Bone marrow (tissue), 2 donors: ENCODE results near the gene KRT10.
"Not testable (repeated sequence)": the region's sequence is repeated elsewhere in the genome, so short reads cannot be mapped to it uniquely, and the experiment has no call there.

ENCODE experiments used
- DNase-seq, 2 donors: peaks; one replicate each; lab custom pipeline; 2025; lab: John Stamatoyannopoulos, UW

The KRT10 gene

GRCh38 chr17:40832840-40833239 is 10.4 kb upstream of the KRT10 start:
- no peak for DNase-seq

- no peak for DNase-seq
These were observed 7.8 kb upstream of the KRT10 start for GRCh38 chr17:40830085-40830776.

- no peak for DNase-seq
These were observed 6.1 kb upstream of the KRT10 start for GRCh38 chr17:40828454-40829044.

DNA sequence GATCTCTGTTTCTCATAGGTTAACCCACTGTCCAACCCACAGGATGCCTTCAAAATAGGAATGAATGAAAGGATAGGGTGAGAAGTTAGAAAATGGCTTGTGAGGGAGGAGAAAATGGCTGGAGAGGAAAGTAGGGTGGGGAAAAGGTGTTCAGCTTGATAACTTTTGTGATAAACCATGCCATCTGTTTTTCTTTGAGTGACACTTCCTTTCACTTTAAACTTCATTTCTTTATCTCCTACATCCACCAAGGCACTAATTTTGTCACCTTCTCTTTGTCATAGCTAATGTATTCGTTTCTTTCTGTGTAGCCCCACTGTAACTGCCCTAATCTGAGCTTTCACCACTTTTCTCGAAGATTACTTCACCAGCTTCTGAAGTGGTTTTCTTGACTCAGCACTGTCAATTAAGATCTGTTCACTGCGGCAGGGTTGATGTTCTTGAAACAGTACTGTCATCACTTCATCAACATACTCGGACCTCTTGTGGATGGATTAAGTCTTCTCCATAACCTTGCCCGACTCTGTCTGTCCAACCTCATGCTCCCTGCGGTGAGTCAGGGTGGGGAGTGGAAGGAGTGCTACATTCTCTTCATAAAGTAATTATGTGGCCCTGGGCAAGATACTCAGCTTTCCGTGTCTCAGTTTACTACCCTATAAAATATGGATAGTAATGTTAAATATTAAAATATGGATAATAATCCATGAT is 5.5 kb upstream of the KRT10 start:
- DNase-seq, result no peak

GRCh38 chr17:40825599-40825998 is 3.2 kb upstream of the KRT10 start:
- no peak for DNase-seq

- DNase-seq, result no peak
These were observed 1.8 kb upstream of the KRT10 start for GRCh38 chr17:40824015-40824832.

DNA sequence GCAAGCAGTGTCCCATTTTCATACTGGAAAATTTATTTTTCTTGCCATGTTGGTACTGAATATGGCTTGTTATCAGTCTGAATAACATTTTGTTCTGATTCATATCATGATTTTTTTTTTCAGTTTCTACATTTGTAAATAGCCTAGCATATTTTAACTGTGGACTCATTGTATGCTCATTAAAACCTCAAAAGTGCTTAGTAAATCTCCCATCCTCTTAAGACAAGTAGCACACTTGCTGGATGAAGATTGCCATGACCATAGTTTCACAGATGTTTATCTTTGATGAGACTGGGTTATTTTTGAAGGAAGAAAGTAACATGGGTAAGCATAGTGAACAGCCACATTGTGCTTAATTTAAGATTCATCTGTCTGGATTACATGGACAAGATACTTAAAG is 878 bp downstream of the KRT10 start:
- DNase-seq, result no peak

DNA sequence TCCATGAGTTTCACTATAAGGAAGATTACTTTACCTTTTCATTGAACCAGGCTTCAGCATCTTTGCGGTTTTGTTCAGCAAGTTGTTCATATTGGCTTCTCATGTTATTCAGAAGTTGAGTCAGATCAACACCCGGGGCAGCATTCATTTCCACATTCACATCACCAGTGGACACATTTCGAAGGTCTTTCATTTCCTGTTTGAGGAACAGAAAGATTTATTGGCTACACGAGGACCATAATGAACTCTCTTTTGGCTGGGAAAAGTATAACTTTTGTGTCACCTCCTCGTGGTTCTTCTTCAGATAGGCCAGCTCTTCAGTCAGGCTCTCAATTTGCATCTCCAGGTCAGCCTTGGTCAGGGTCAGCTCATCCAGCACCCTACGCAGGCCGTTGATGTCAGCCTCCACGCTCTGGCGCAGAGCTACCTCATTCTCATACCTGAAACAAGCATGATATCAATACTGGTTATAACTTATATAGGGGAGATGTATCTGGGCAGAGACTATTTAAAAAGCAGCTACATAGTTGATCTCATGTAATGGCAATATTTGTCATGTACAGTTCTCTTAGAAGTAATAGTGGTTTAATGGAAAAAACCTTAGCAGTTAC is 2.1 kb downstream of the KRT10 start:
- DNase-seq, result no peak

GRCh38 chr17:40819528-40820125 is 2.8 kb downstream of the KRT10 start:
- no peak for DNase-seq

DNA sequence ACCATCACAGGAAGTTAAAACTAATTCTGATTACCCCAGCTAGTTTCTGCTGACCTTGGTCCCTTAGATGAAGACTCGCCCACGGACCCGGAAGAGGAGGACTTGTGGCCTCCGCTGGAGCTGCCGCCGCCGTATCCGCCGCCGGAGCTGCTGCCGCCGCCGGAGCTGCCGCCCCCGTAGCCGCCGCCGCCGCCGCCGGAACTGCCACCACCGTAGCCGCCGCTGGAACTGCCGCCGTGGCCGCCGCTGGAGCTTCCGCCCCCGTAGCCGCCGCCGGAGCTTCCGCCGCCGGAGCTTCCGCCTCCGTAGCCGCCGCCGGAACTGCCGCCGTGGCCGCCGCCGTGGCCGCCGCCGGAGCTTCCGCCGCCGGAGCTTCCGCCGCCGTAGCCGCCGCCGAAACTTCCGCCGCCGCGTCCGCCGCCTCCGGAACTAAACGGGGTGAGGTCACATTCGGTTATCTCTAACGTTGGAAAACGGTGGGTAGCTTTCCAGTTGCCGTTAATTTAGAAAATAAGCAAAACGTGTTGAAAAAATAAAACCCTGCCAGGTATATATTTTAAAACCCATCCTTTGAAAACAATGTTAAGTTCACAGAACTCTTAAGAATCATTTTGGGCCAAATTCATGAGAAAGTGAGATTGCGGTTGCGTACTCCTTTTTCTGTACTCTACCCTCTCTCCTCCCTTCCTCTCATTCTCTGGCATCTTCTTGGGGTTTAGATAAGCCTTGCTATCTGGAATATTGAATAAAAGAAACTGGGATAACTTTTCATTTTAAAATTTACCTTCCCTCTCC is 3.5 kb downstream of the KRT10 start:
- peak; percentile 28 to 78 for DNase-seq

DNA sequence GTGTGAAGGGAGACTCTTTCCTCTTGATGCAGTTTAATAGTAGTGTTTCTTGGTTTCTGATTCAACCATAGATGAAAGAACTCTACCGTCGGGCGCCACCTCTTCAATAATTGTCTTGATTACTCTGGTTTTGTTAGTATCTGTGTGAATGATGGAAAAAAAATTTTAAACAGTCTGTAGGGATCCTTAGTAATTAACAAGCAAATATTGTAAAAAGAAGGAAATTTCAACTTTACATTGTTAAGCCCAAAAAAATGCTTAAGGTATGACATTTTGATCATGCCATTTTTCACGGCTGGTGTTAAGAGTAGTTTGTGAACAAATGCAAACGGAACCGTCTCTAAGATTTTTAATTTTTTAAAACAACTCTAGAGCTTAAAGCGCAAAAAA is 4.1 kb downstream of the KRT10 start:
- no peak for DNase-seq

- DNase-seq, result no peak
These were observed 5.2 kb downstream of the KRT10 start for GRCh38 chr17:40817103-40817682.

DNA sequence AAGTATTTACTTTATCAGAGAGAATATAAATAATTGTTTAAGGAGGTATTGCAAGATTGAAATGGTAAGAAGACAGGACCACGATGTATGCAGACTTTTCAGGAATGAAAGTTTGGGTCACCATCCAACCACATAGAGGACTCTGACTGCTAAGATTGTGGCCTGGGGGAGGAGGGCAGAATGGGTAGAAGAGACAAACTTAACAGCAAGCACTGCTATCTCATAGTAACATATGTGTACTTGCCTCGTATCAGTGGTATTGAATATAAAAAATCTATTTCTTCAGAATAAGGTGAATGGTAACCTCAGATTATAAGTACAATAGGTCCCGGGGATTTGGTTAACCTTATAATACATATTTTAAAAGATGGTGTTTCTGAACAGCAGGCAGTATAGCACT is 5.8 kb downstream of the KRT10 start:
- no peak for DNase-seq

GRCh38 chr17:40815381-40815780 is 7.0 kb downstream of the KRT10 start:
- DNase-seq, result no peak

DNA sequence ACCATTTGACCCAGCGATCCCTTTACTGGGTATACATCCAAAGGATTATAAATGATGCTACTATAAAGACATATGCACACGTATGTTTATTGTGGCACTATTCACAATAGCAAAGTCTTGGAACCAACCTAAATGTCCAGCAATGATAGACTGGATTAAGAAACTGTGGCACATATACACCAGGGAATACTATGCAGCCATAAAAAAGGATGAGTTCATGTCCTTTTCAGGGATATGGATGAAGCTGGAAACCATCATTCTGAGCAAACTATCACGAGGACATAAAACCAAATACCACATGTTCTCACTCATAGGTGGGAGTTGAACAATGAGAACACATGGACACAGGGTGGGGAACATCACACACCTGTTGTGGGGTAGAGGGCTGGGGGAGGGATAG is 7.8 kb downstream of the KRT10 start:
- not testable (repeated sequence) for DNase-seq

DNA sequence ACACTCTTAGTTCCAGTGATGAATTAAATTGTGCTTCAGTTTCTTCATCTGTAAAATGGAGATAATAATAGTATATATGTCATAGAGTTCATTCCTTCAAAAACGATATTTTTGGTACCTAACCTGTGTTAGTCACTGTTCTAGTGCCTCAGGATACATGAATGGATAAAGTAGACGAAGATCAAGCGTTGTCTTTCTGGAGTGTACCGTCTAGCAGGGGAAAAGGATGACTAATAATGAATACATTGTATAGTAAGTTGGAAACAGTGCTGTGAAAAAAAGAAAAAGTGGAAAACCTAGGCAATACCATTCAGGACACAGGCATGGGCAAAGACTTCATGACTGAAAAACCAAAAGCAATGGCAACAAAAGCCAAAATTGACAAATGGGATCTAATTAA is 8.6 kb downstream of the KRT10 start:
- no peak for DNase-seq

- DNase-seq, result no peak
These were observed 9.8 kb downstream of the KRT10 start for GRCh38 chr17:40812639-40813038.

- DNase-seq, result no peak
These were observed 11.9 kb downstream of the KRT10 start for GRCh38 chr17:40810494-40810893.

- no peak for DNase-seq
These were observed 12.5 kb downstream of the KRT10 start for GRCh38 chr17:40809721-40810421.

DNA sequence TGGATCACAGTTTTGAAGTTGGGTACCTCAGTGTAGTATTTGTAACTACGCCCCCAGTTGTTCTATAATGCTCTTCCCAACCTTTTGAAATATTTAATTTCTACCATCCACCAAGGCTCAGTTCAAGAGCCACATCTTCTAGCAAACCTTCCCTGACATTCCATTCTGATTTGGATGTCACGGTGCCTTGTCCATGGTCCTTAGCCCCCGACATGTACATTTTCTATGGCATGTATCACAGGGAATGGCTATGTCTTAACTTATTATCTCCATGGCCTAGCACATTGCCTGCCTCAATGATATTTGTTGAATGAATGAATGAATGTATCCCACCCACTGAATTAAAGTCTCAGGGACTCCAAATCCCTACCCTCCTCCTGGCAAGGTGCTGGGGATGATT is 16.3 kb downstream of the KRT10 start:
- no peak for DNase-seq
